ENCODE measurements around the gene RPL13.

The RPL13 gene

GRCh38 chr16:89576153-89577054 lies 15.9 kb downstream of the RPL13 start:
- no peak for TF ChIP-seq POLR2AphosphoS5 (IDR thresholded peaks at IDR 0.05; ENCODE audit: low read depth, low read length)
- TF ChIP-seq TAF1 (IDR thresholded peaks at IDR 0.05; ENCODE audit: borderline replicate concordance, insufficient read depth, low read length): no peak
- no peak for TF ChIP-seq SIN3A (IDR thresholded peaks at IDR 0.05; ENCODE audit: borderline replicate concordance, insufficient read depth, low read length)
- no peak for TF ChIP-seq FOXP2 (optimal IDR thresholded peaks at IDR 0.05; ENCODE audit: borderline replicate concordance, extremely low read depth, extremely low read length, insufficient read depth)
- TF ChIP-seq REST (IDR thresholded peaks at IDR 0.05; ENCODE audit: insufficient read depth in 1 of 2, low read depth in 2 of 2, low read length in 2 of 2): no peak

- no peak for TF ChIP-seq TAF1 (IDR thresholded peaks at IDR 0.05; ENCODE audit: borderline replicate concordance, insufficient read depth, low read length)
- TF ChIP-seq SIN3A (IDR thresholded peaks at IDR 0.05; ENCODE audit: borderline replicate concordance, insufficient read depth, low read length): no peak
- TF ChIP-seq POLR2AphosphoS5 (IDR thresholded peaks at IDR 0.05; ENCODE audit: low read depth, low read length): no peak
- TF ChIP-seq REST (IDR thresholded peaks at IDR 0.05; ENCODE audit: insufficient read depth in 1 of 2, low read depth in 2 of 2, low read length in 2 of 2): no peak
Observed at GRCh38 chr16:89577055-89577759, 16.7 kb downstream of the RPL13 start.

- no peak for TF ChIP-seq SIN3A (IDR thresholded peaks at IDR 0.05; ENCODE audit: borderline replicate concordance, insufficient read depth, low read length)
Observed at GRCh38 chr16:89579351-89579750, 18.9 kb downstream of the RPL13 start.

- TF ChIP-seq SIN3A (IDR thresholded peaks at IDR 0.05; ENCODE audit: borderline replicate concordance, insufficient read depth, low read length) (no peak), TAF1 (IDR thresholded peaks at IDR 0.05; ENCODE audit: borderline replicate concordance, insufficient read depth, low read length) (no peak), REST (IDR thresholded peaks at IDR 0.05; ENCODE audit: insufficient read depth in 1 of 2, low read depth in 2 of 2, low read length in 2 of 2) (no peak), FOXP2 (optimal IDR thresholded peaks at IDR 0.05; ENCODE audit: borderline replicate concordance, extremely low read depth, extremely low read length, insufficient read depth) (no peak), POLR2AphosphoS5 (IDR thresholded peaks at IDR 0.05; ENCODE audit: low read depth, low read length) (no peak)
Observed at GRCh38 chr16:89581045-89581695, 20.7 kb downstream of the RPL13 start.

- peak; percentile 39 for TF ChIP-seq FOXP2 (optimal IDR thresholded peaks at IDR 0.05; ENCODE audit: borderline replicate concordance, extremely low read depth, extremely low read length, insufficient read depth)
- no peak for TF ChIP-seq REST (IDR thresholded peaks at IDR 0.05; ENCODE audit: insufficient read depth in 1 of 2, low read depth in 2 of 2, low read length in 2 of 2)
Observed at GRCh38 chr16:89581861-89582563, 21.5 kb downstream of the RPL13 start.

Measured in PFSK-1 (cell line).